Body of pancreas (tissue), 4 donors: ENCODE measurements around the gene MTCH1.

Experiments used
- CTCF ChIP-seq, 7 experiments: fragments of 450-650 bp in 4 of 7; fragments of 200-600 bp in 3 of 7; sonication (generic) in 3 of 7; IDR thresholded peaks; one replicate each; pipeline ENCODE4 v1.5.1; 2016 to 2019; ENCODE audit warnings: antibody characterized with exemption in 7 of 7
- POLR2A ChIP-seq, 3 donors: fragments of 450-650 bp; IDR thresholded peaks; one replicate each; pipeline ENCODE4 v1.6.1; 2016; ENCODE audit warnings: antibody characterized with exemption in 3 of 3, mild to moderate bottlenecking in 2 of 3

GRCh38 chr6:36973647-36974046, 12.3 kb downstream of the MTCH1 start:
- TF ChIP-seq CTCF (IDR thresholded peaks at IDR 0.05) (no peak), POLR2A (IDR thresholded peaks at IDR 0.05) (no peak)
